HT-29 (cell line): Measurements from ENCODE around the gene SLCO3A1. TPM values are rescaled to one million over a fixed set of nuclear protein-coding genes. Genes with fewer than 3 reads are reported as not detected.
"Not testable (repeated sequence)": the region's sequence is repeated elsewhere in the genome, so short reads cannot be mapped to it uniquely, and the experiment has no call there.

ENCODE experiments used
- DNase-seq: peaks from one replicate; pipeline ENCODE4 v3.0.0-alpha.2; 2015; ENCODE audit warnings: low spot score
- total RNA-seq: library from RNA; depleted of rRNA; stranded (reverse); fragments of >200 nt; shearing (Covaris generic); gene quantifications from 2 replicates; pipeline ENCODE4 v1.2.3, GENCODE V29; 2014

SLCO3A1 gene
- total RNA-seq, 1 experiment from 2014 or later, result 2.2 TPM

DNA sequence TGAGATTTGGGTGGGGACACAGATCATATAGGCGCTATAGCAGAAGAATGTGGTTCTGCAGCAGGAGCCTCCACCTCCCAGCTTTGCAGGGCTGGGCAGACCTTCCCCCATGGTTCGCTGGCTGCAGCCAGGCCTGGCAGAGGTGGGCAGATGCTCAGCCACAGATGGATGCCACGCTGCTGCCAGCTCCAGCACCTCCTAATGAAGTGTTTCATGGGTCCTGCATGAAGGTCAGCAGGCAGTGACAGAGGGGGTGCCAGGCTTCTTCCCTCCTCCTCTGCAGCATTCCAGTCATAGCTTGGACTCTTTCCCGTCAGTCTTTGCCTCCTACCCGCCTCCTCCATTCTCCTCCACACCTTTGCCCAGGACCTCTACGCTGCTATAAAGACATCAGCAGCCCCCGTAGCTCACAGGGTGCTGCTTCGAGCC is 85.9 kb downstream of the SLCO3A1 start:
- no peak for DNase-seq

DNA sequence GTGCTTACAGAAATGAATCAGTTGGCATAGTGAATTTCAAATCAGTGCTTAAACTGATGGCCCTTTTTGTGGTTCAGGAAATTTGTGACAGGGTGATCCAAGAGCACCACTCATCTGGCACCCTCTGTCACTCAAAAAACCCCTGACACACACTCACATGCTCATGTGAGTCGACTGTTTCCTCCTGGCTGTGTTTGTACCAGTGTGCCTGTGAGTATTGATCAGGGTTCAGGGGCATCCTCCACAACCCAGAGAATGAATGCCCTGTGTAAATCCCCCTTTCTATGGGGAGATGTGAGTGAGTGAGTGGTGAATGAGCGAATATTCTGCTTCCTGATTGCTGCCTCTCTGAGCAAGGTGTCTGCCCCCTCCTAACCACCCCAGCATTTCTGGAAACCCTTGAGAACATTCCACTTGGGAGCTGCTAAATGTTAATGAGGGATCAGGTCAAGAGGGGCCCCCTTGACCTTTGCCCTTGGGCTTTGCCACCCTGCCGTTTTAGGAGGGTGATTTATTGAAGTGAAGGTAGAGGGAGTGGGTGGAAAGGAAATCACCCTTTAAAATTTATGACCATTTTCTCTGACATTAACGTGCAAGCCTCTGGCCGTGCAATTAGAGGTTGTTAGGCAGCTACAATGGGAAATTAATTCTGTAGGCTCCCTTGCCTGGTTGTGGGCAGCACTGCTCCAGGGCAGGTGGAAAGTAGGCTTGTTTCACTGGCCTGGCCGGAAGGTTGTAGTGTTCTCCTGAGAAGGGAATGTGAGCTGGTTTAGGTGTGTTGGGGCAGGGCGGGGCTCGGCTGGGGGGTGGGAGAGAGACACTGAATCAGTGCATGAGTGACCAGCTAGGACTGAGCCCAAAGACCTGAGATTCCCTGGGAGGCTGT is 87.2 kb downstream of the SLCO3A1 start:
- no peak for DNase-seq

- DNase-seq, result no peak
Measured at GRCh38 chr15:91941871-91942658, 88.6 kb downstream of the SLCO3A1 start.

- peak; percentile 60 for DNase-seq
Measured at GRCh38 chr15:91942720-91943394, 89.3 kb downstream of the SLCO3A1 start.

DNA sequence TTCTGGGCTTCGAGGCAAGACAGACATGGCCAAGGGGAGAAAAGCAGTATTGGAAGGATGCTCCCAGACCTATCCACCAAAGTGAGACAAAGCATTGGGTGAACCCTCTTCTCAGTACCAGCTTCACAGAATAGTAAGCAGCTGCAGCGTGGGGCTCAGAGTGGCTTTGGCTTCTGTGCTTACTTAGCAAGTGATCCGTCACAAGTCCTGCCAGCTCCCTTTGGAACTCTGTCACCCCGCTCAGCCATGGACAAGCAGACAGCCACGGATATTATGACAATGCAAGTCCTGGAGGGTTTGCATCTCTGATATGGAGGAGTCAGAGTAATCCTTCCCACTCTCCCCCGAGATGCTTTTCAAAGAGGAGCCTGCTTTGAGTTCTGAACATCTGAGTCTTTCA is 90.8 kb downstream of the SLCO3A1 start:
- DNase-seq, result no peak

GRCh38 chr15:91945385-91945784 is 91.9 kb downstream of the SLCO3A1 start:
- no peak for DNase-seq

- no peak for DNase-seq
Measured at GRCh38 chr15:91946075-91946474, 92.6 kb downstream of the SLCO3A1 start.

GRCh38 chr15:91946581-91947292 is 93.2 kb downstream of the SLCO3A1 start:
- DNase-seq, result no peak

- DNase-seq, result no peak
Measured at GRCh38 chr15:91947293-91947679, 93.8 kb downstream of the SLCO3A1 start.

DNA sequence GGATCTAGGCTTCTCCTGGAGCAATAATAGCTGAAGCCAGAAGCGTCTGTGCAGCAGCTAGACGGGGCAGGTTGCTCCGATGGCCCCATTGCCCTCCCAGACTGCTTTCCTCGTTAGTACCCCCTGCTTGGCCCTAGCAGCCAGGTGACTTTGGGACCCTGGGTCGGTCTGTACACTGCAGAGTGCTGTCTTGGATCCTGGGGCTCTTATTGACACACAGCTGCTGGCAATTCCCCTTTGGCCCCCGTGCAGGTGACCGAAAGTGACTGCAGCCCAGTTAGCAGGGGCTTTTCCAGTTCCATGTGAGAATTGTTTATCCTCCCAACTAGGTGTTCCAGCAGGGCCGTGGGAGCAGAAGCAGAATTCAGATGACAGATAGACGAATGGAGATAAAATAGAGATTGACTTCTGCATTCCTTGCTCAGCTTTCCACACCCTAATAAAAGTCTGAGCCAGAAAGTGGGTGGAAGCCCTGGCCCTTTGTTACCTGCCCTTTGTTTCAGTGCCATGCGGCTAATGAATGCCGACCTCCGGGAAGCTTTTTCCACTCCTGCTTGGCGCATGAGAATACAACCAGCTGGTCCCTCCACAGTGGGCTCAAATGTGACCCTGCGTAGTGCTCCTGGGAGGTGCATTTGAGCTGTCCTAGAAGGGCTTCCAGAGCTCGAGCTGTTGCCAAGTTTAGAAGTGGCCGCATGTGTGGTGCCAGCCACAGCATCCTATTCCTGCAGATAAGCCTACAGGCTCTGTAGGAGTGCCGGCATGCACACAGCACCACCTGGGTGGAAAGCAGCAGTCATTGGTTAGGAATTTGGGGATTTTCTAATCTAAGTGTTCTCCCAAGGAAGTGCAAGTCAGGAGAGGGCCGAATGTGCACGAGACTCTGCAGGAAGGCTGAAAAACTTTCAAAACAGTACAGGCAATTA is 94.4 kb downstream of the SLCO3A1 start:
- peak; percentile 4 for DNase-seq

- DNase-seq, result no peak
Measured at GRCh38 chr15:91949361-91949760, 95.9 kb downstream of the SLCO3A1 start.

GRCh38 chr15:91950054-91950453 is 96.5 kb downstream of the SLCO3A1 start:
- DNase-seq, result no peak

DNA sequence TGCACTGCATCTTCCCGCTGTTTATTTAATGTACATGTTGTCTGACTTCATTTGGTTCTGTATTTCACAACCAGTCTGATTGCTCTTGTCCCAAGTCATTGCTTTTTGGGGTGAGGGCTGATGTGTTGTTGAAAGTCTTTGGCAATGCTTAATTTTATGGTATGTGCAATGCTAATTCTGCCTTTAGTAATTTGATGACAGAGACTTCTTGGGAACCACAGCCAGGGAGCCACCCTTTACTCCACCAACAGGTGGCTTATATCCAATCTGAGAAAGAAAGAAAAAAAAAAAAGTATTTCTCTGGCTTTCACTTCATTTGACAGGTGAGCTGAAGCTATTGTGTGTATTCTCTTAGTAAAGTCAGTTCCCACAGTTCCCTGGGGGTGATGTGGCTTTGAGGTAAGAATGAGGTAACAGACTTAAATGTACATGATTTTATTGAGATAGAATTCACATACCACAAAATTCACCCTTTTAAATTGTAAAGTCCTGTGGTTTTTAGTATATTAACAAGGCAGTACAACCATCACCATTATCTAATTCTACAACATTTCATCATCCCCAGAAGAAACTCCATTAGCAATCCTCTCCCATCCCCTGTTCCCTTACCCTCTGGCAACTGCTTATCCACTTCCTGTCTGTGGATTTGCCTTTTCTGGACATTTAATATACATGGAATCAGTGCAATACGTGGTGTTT is 97.3 kb downstream of the SLCO3A1 start:
- DNase-seq, result no peak

GRCh38 chr15:91952216-91952615 is 98.7 kb downstream of the SLCO3A1 start:
- no peak for DNase-seq

GRCh38 chr15:91953432-91953831 is 99.9 kb downstream of the SLCO3A1 start:
- no peak for DNase-seq

GRCh38 chr15:91954292-91954691 is 100.8 kb downstream of the SLCO3A1 start:
- DNase-seq, result peak; percentile 36

DNA sequence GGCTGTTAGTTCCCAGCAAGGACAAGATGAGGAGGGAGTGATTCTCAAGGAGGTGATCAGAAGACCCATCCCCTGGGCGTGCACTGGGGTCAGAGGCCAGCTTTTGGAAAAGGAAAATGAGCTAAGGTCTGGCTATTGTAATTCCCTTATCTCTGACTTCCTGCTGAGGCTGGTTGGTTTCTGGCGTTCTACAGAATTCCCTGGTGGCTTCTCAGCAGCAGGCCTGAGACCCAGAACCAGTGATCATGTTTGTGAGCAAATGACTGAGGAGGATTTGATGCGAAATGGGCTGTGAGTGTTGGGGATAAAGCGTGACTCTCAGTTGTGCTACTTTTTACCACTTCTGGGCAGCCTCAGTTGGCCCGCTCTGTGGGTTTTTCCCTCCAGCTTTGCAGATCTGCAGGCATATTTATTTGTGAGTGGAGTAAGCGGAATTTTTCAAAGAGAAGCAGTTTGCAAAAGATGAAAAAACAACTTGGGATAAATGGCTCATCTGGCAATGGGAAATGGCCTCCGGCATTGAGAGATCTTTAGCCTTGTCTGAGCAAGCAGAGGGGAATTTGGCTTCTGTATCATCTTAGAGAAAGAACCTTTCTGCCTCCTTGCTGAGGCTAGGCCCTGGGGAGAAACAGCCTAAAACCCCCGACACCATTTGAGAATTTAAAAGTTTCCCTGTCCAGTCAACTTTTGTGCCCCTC is 102.7 kb downstream of the SLCO3A1 start:
- DNase-seq, result no peak

DNA sequence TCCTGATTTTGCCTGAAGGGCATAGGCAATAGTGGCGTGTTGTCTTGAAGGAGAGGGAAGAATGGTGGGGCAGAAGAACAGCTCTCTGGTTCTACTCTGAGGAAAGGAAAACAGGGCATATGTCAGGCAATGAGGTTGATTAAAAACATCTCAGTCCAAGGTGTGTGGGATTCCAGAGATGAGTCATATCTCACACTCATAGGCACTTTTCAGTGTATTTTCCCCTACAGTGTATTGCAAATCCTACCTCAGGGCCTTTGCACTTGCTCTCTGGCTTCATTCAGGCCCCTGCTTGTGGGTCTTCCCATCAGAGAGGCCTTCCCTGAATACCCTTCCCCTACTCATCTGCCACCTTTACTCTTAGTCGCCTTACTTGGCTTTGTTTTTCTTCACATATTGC is 107.8 kb downstream of the SLCO3A1 start:
- no peak for DNase-seq

- DNase-seq, result not testable (repeated sequence)
Measured at GRCh38 chr15:91963747-91964146, 110.2 kb downstream of the SLCO3A1 start.
